Ishikawa (cell line): ENCODE results near the gene MTG1.

ENCODE experiments used
- CEBPB ChIP-seq: IDR thresholded peaks from 2 replicates; pipeline ENCODE4 v1.6.1; 2012
- CREB1 ChIP-seq: IDR thresholded peaks from 2 replicates; pipeline ENCODE4 v1.6.1; 2012; ENCODE audit warnings: low read depth
- EGR1 ChIP-seq: IDR thresholded peaks from 2 replicates; pipeline ENCODE4 v1.6.1; 2012
- EP300 ChIP-seq: IDR thresholded peaks from 2 replicates; pipeline ENCODE4 v1.6.1; 2012; ENCODE audit warnings: borderline replicate concordance
- FOXM1 ChIP-seq: IDR thresholded peaks from 2 replicates; pipeline ENCODE4 v1.6.1; 2012; ENCODE audit warnings: low read depth, borderline replicate concordance
- NFIC ChIP-seq: IDR thresholded peaks from 2 replicates; pipeline ENCODE4 v1.6.1; 2012
- RAD21 ChIP-seq: IDR thresholded peaks from 2 replicates; pipeline ENCODE4 v1.6.1; 2012; ENCODE audit warnings: low read depth
- REST ChIP-seq: IDR thresholded peaks from 2 replicates; pipeline ENCODE4 v1.6.1; 2012; ENCODE audit warnings: low read depth, mild to moderate bottlenecking
- TAF1 ChIP-seq: IDR thresholded peaks from 2 replicates; pipeline ENCODE4 v1.6.1; 2012; ENCODE audit warnings: low read depth, mild to moderate bottlenecking
- TCF12 ChIP-seq: IDR thresholded peaks from 2 replicates; pipeline ENCODE4 v1.6.1; 2012; ENCODE audit warnings: low read depth
- TEAD4 ChIP-seq: IDR thresholded peaks from 2 replicates; pipeline ENCODE4 v1.6.1; 2012
- YY1 ChIP-seq: IDR thresholded peaks from 2 replicates; pipeline ENCODE4 v1.6.1; 2012; ENCODE audit warnings: low read depth
- ZBTB7A ChIP-seq: IDR thresholded peaks from 2 replicates; pipeline ENCODE4 v1.6.1; 2012; ENCODE audit warnings: low read depth
- TF ChIP-seq, protein P1 (sequence below): IDR thresholded peaks from 2 replicates; pipeline ENCODE4 v1.6.1; 2012
- TF ChIP-seq, protein P2 (sequence below): IDR thresholded peaks from 2 replicates; pipeline ENCODE4 v1.6.1; 2012

MTG1 gene

GRCh38 chr10:133457100-133457841, 63.3 kb downstream of the MTG1 start:
- TF ChIP-seq, protein P1, sequence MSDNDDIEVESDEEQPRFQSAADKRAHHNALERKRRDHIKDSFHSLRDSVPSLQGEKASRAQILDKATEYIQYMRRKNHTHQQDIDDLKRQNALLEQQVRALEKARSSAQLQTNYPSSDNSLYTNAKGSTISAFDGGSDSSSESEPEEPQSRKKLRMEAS: no peak
- TF ChIP-seq NFIC (no peak), EP300 (no peak), REST (no peak), TCF12 (no peak), TAF1 (no peak), ZBTB7A (no peak), RAD21 (no peak), YY1 (no peak), CEBPB (no peak)
- TF ChIP-seq, protein P2, sequence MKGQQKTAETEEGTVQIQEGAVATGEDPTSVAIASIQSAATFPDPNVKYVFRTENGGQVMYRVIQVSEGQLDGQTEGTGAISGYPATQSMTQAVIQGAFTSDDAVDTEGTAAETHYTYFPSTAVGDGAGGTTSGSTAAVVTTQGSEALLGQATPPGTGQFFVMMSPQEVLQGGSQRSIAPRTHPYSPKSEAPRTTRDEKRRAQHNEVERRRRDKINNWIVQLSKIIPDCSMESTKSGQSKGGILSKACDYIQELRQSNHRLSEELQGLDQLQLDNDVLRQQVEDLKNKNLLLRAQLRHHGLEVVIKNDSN: no peak

DNA sequence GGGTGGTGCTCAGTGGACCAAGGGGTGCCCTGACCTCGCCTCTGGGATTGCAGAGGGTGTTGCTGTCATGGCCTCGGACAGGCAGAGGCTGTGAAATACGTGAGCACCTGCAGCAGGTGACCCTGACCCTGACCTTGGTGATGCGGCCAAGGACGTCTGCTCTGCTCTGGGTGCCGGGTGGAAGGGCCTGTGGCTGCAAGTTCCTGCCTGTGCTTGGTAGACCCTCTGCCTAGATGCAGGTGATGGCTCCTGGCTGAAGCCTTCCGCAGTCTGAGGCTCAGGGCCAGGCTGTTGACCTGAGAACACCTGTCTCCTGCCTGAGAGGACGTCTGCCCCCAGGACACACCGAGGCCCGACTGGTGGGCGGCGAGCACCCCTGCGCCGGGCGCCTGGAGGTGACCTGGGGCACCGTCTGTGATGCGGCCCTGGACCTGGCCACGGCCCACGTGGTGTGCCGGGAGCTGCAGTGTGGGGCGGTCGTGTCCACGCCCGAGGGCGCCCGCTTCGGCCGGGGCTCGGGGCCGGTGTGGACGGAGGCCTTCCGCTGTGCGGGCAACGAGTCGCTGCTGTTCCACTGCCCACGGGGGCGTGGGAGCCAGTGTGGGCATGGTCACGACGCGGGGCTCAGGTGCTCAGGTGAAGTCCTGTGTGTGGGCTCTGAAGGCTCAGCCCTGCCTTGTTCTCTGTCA, 64.2 kb downstream of the MTG1 start:
- TF ChIP-seq EGR1 (no peak), TCF12 (no peak), FOXM1 (no peak), TEAD4 (no peak), TAF1 (no peak), CEBPB (no peak), REST (no peak), EP300 (no peak), RAD21 (no peak), CREB1 (no peak), YY1 (no peak), ZBTB7A (no peak), NFIC (no peak)
- TF ChIP-seq, protein P2: no peak
- TF ChIP-seq, protein P1: no peak

- TF ChIP-seq REST (no peak), CEBPB (no peak), EP300 (no peak), RAD21 (no peak), TCF12 (no peak), EGR1 (no peak), ZBTB7A (no peak), NFIC (no peak), TEAD4 (no peak), YY1 (no peak)
- TF ChIP-seq, protein P1: no peak
Observed at GRCh38 chr10:133458710-133459453, 64.9 kb downstream of the MTG1 start.
